SK-N-DZ (cell line): Measurements from ENCODE around the gene FXYD5. TPM values are rescaled to one million over a fixed set of nuclear protein-coding genes. Genes with fewer than 3 reads are reported as not detected.

ENCODE experiments used
- DNase-seq: peaks from one replicate; pipeline ENCODE4 v3.0.0-alpha.2; 2015; ENCODE audit warnings: low spot score
- polyA plus RNA-seq, 2 experiments: library from polyadenylated mRNA; depleted of rRNA; stranded (reverse); fragments of >200 nt; gene quantifications; 2 replicates each; pipeline ENCODE4 v1.2.3, GENCODE V29; 2014

FXYD5 gene
- polyA plus RNA-seq (2014; cell fraction: cytosol; rRNA removed), result not detected in 2 replicates
- not detected in 2 replicates for polyA plus RNA-seq (2014; cell fraction: nucleus; rRNA removed)

DNA sequence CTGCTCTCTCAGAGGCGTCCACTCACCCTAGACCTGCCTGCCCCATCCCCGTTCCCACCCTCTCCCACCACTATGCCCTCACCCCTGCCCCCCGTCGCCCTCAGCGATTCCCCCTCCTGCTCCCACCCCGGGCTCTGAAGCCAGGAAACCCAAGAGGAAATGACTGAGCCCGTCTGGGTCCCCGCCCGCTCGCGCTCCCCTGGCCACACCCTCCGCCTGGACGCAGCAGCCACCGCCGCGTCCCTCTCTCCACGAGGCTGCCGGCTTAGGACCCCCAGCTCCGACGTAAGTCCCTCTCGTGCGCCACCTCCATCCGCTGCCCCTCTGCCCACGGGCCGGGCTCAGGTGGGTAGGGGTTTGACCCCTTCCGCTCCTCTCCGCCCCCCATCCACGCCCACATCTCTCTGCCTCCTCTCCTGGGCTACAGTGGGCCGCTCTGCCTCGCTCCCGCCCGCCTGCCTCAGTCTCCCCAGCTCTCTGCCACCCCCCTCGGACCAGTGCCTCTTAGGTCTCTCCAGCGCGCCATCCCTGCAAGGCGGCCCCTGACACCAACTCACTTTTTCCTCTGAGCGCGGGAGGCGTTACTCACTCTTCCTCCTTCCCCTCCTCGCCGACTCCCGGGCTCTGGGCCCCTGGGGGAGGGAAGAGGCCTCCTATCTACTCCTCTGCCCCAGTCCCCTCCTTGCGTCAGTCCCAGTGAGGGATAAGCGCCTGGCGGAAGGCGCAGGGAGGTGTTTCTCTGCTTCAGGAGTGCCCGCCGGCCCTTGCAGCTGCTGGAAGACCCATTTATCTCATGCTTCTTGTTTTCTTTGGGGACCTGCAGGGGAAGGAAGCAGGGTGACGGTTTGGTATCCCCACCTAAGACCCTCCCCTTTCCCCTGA is at the start of gene FXYD5:
FXYD5 (plus strand) TSS at position 211 of the 882 bp plus-strand sequence. CDS start 816 bp downstream, outside the sequence.
- no peak for DNase-seq

DNA sequence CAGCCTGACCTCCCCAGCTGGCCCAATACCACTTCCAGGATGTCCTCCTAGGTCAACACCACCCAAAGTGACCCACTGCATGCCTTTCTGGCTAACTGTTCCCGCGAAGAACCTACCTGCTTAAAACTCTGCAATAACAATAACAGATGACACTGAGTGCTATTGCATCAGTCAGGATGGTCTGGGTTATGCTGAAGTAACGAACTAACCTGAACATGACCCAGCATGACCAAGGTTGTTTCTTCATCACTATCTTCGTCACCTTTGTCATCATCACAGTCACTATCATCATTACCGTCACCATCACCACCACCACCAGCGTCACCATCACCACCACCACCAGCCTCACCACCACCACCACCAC is 49.5 kb upstream of the FXYD5 start:
- DNase-seq, result no peak

GRCh38 chr19:35105411-35106290 is 48.9 kb upstream of the FXYD5 start:
- no peak for DNase-seq

GRCh38 chr19:35106291-35106583 is 48.3 kb upstream of the FXYD5 start:
- no peak for DNase-seq

DNA sequence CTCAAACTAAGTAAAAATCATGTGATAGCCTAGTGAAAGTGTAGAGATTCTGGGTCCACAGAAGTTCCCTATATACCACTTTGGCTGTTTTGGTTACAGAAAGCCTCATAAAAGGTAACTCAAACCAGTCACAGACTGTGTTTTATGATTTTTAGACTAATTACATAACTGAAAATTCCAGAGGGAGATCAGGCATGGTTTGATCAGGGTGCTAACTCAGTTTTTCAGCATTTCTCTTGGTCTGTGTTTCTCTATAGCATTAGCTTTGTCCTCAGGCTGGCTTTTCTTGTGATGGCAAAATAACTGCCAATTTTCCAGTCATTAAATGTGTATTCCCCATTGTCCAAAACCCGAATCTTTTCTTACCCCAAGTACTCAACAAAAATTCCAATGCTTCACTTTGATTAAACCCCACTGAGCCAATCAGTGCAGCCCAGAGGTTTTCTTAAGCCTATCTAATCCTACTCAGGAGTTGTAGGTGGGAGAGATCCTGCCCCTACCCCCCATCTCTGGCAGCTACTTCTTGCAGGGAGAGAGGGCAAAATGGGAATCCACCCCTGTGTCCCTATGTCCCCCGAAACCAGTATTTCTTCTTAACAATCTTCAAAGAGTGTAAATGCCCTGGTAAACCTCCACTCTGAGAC is 47.5 kb upstream of the FXYD5 start:
- no peak for DNase-seq

DNA sequence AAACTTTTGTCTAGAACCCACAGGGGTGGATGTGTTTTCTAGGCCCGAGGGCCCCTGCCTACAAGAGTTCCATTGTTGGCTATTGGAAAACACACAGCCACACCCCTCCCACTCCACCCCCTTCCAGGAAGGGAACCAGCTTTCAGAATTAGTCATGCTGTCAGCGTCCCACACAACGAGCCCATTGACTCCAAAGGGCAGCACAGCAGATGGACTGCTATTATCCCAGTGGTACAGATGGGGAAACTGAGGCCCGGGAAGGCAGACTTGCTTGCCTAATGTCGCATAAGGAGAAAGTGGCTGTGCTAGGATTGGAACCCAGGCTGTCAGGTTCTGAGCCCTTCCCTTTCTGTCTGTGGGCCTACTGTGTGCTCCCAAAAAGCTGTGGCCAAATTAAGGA is 47.0 kb upstream of the FXYD5 start:
- no peak for DNase-seq

DNA sequence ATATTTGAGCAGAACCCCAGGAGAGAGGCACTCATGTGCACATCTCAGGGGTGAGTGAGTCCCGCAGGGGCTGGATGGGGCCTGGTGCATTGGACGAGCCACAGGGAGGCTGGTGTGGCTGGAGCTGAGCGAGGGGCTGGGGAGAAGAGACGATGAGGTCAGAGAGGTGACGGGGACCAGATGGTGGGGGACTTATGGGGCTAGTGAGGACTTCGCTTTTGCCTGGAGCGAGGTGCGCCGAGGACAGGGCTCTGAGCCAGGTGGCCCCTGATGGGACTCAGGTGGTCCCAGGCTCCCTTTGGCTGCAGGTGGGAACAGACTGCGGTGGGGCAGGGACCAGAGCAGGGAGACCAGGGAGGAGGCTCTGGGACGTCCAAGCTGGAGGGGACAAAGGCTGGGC is 45.8 kb upstream of the FXYD5 start:
- no peak for DNase-seq

GRCh38 chr19:35109395-35110112 is 45.0 kb upstream of the FXYD5 start:
- DNase-seq, result no peak

- DNase-seq, result no peak
Measured at GRCh38 chr19:35110974-35111373, 43.6 kb upstream of the FXYD5 start.

DNA sequence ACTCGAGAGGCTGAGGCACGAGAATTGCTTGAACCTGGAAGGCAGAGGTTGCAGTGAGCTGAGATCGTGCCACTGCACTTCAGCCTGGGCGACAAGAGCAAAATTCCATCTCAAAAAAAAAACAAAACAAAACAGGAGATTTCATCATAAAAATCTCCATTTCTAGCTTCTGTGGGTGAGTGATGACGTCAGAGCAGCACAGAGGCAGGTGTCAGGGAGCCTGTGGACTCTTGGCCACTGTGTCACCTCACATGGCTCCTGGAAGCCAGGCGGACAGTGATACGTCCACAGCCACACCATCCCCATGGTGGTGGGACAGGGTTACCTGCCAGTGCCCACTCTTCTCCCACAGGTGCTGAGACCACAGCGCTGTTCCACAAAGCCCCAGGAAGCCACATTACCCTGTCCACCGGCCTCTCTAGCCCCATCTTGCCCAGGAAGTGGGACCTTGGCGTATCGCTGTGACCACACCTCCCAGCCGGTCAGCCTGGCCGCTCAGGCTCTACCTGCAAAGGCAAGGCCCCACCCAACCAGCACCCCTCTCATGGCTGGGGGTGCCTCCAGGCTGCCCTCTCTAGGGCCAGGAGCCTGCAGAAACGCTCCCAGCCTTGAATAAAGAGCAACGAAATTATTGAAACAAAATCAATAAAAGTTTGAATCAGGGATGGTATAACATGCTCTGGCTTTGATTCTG is 41.4 kb upstream of the FXYD5 start:
- no peak for DNase-seq

DNA sequence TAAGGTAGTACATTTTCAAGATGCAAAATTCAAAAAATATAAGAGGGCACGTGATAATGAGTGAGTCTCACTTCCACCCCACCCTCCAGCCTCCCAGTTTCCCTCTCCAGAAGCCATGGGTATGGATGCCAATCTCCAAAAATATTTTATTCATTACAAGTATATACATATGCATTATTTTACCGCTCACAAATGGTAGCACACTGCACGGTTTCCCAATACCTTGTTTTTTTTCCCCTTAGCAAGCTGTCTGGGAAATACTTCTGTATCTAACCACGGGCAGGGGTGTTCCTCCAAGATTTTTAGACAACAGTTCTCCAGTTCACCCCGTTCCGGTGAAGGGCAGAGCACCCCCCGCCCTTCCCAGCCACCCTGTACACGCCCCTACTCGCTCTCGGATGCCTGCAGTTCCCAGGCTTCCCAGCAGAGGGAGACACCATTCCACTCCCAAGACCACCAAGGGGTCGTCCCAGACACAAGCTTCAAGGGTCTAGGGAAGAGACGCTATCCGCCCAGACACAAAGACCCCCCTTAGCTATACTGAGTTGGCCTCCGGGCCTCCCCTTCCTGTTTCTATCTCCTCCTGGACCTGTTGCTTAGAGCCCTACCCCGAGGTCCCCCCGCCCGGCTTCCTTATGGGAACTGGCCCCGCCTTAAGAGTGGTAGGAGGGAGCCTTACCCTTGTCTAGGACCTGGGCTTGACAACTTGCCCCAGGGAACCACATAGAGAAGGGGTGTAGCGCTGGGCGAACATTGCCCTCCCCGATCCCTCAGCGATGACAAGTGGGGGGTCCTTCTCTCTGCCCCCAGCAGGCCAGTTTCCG is 40.0 kb upstream of the FXYD5 start:
- DNase-seq, result peak; percentile 51

GRCh38 chr19:35115177-35115951 is 39.2 kb upstream of the FXYD5 start, which contains the start of gene FXYD3:
FXYD3 (plus strand) TSS chr19:35115823; CDS start chr19:35119377, 3,554 bp downstream.
- DNase-seq, result no peak

GRCh38 chr19:35116072-35116801 is 38.3 kb upstream of the FXYD5 start:
- DNase-seq, result no peak

DNA sequence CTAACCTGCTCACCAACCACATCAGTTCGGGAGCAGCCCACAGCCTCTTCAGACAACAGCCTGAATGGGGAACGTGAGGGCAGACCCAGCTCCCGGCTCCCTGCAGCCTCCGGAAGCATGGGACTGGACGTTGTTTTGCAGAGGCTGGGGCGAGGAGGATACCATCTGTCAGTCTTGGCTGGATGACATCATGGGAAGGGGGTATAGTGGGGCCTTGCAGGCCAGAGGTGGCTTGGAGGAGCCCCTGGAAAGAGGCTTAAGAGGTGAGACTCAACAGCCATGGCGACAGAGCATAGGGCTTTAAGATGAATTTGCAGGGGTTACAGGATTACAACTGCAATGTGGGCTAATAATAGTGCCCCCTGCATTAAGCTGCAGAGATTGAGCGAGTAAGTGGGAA is 37.4 kb upstream of the FXYD5 start:
- no peak for DNase-seq

DNA sequence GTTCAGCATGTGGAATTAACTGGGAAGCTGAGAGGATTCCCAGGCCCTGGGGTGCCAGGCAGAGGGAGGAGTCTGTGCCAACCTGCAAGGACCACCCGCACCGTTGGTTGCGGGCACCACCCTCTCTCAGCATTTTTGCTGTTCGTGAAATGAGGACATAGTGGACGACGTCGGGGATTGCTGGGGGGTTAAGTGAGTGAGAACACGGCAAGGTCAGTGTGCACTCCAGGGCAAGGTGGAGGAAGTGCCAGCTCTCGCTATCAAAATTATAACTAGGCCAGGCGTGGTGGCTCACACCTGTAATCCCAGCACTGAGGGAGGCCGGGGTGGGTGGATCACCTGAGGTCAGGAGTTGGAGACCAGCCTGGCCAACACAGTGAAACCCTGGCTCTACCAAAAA is 36.7 kb upstream of the FXYD5 start:
- DNase-seq, result no peak

GRCh38 chr19:35118268-35119020 is 36.1 kb upstream of the FXYD5 start:
- no peak for DNase-seq

DNA sequence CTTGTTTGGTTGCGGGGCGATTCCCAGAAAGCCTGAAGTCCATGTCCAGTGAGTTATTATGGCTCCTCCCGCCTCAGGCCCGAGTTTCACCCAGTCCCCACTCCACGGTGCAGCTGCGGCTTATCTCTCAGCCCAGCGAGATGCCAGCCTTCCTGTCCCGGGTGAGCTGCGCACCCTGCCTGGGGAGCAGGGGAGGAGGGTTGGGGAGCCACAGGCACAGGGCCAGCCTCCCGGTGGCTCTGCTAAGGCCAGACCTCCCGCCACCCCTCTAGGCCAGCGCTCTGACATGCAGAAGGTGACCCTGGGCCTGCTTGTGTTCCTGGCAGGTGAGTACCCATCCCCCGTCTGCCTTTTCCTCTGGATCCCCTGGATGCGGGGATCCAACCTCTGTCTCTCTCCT is 35.4 kb upstream of the FXYD5 start:
- DNase-seq, result no peak
